ENCODE data around the gene ATF6B.
"Not testable (repeated sequence)": the region's sequence is repeated elsewhere in the genome, so short reads cannot be mapped to it uniquely, and the experiment has no call there.

The ATF6B gene

DNA sequence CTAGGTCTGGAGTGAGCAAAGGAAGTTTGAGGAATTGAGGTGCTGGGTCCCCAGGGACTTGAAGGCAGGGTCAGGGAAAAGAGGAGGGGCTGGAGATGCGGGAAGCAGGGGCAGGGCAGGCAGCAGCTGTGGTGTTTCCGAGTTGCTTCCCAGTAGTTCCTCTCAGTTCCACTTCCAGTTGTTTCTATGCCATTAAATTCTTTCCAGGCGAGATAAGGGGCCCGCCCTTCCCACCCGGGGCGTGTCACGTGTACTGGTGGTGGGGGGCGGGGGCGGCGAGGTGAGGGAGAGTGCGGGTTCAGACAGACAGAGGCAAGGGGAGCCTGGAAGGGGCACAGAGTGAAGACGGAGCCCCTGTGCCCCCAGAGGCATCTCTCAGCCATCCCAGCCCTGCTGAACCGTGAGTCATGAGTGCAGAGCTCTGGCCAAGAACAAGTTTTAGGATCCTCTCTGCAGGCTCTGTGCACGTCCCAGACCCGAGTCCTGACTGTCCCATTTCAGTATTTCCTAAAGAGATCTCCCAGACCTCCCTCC is 19.9 kb downstream of the ATF6B start:
- DNase-seq (ENCODE audit: low read depth, low spot score), result no peak

DNA sequence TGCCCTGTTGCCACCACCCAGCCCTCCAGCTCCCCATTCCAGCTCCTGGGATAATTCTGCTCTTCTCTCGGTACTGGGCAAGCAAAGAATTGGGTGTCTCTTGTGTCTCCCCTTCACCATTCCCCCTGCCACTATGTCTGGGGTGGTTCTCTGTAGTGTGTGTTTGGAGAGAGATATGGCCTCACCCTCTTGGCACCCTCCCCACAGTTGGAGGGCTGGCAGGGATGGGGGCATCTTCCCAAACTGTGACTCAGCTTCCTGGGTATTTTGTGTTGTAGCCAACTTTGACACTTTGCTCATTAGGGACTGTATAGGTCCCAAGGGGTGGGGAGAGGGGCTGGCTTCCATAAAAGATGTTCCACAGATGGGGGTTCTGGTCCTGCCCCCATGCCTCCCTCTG is 20.6 kb downstream of the ATF6B start:
- no peak for DNase-seq (ENCODE audit: low read depth, low spot score)

DNA sequence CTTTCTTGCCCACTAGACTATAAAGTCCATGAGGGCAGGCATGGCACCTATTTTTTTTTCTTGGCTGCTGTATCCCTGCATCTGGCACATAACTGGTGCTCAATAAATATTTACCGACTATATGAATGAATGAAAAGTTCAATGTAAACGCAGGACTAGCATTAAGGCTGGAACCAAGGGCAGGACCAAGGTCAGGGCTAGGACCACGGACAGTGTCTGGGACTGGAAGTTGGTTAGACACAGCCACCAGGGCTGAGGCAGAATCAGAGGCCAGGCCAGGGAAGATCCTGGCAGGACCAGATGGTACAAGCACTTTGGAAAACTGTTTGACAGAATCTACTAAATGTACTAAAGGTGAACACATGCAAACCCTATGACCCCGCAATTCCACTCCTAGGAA is 22.6 kb downstream of the ATF6B start:
- no peak for DNase-seq (ENCODE audit: low read depth, low spot score)

DNA sequence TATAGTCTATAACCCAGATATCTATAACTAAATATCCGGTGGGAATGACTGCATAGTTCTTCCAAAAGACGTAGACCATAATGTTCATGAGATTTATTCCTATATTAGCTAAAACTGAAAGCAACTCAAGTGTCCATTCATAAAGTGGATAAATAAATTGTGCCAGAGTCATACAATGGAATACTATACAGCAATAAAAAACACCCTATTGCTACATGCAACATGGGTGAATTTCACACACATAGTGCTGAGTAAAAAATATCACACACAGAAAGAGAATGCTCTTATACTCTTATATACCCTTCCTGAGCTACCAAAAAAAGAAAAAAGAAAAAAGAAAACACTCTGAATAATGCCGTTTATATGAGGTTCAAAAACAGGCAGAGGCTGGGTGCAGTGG is 25.8 kb downstream of the ATF6B start:
- DNase-seq (ENCODE audit: low read depth, low spot score), result no peak

DNA sequence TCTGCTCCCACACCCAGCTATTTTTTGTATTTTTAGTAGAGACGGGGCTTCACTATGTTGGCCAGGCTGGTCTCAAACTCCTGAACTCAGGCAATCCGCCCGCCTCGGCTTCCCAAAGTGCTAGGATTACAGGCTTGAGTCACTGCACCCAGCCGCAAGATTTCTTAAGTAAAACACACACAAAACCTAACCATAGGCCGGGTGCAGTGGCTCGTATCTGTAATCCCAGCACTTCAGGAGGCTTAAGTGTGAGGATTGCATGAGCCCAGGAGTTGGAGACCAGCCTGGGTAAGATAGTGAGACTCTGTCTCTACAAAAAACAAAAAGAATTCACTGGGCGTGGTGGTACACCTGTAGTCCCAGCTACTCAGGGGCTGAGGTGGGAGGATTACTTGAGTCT is 27.8 kb downstream of the ATF6B start:
- DNase-seq (ENCODE audit: low read depth, low spot score), result not testable (repeated sequence)

DNA sequence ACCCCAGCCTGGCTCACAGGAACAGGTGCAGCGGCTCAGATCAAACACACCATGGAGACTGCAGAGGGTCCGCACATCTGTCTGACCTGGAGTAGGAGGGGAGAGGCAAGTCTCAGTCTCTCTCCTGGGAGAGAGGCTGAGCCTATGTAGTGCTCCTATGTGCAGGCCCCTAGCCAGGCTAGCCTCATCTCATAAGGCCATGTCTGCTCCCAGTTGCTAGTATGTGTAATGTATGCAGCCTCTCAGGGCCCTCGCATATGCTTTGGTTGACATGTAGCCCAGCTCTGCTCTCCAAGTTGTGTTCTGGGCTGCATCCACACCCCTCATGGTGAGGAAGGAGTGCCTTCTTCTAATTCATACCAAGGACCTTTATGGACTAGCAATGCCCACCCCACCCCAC is 30.7 kb downstream of the ATF6B start:
- no peak for DNase-seq (ENCODE audit: low read depth, low spot score)

DNA sequence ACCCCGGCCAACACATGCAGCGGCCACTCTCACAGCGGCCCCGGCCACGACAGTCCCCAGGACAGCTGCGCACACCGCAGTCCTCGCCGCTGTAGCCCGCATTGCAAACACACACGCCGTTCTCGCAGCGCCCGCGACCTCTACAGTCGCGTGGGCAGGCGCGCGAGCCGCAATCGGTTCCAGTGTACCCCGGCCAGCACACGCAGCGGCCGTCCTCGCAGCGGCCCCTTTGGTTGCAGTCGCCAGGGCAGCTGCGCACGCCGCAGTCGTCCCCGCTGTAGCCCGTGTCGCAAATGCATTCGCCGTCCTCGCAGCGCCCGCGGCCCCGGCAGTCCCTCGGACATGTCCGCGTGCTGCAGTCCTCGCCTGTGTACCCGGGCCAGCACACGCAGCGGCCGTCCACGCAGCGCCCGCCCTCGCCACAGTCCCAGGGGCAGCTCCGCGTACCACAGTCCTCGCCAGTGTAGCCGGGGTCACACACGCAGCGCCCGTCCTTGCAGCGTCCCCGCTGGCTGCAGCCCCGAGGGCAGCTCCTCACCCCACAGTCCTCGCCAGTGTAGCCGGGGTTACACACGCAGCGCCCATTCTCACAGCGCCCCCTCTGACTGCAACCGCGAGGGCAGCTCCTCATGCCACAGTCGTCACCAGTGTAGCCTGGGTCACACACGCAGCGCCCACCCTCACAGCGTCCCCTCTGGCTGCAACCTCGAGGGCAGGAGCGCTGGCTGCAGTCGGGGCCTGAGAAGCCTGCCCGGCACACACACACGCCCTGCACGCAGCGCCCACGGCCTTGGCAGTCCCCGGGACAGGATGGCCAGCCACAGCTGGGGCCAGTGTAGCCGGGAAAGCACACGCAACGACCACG is 31.4 kb downstream of the ATF6B start:
- DNase-seq (ENCODE audit: low read depth, low spot score), result no peak

DNA sequence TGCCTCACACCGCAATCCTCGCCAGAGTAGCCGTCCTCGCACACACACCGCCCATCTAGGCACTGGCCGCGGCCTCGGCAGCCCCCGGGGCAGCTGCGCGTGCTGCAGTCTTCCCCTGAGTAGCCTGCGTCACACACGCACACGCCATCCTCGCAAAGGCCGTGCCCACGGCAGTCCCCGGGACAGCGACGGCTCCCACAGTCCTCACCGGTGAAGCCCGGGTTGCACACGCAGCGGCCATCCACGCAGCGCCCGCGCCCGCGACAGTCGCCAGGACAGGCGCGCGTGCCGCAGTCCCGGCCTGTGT is 32.0 kb downstream of the ATF6B start:
- DNase-seq (ENCODE audit: low read depth, low spot score), result no peak

DNA sequence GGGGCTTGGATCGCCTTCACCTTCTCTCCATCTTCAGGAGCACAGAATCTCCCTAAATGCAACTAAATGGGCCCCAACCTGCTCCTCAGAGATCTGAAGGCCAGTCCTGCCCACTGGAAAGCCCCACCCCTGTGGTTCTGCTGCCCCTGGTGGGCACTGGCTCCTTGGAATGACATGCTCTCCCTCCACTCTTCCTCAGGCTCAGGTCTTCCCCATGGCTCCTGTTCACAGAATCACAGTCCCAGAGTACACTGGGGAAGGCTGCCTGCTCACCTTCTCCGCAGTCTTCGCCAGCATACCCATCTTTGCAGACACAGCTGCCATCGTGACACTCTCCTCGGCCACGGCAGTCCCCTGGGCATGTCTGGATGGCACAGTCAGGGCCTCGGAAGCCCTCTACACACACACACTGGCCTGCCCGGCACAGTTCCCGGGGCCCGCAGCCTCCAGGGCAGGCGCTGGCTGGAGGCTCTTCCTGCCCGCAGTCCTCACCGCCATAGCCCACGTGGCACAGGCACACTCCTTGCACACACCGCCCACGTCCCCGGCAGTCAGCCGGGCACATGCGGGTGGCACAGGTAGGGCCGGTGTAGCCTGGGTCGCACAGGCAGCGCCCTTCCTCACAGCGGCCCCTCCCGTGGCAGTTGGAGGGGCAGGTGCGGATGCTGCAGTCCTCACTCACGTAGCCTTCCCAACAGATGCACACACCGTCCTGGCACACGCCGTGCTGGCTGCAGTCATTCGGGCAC is 32.5 kb downstream of the ATF6B start:
- no peak for DNase-seq (ENCODE audit: low read depth, low spot score)

DNA sequence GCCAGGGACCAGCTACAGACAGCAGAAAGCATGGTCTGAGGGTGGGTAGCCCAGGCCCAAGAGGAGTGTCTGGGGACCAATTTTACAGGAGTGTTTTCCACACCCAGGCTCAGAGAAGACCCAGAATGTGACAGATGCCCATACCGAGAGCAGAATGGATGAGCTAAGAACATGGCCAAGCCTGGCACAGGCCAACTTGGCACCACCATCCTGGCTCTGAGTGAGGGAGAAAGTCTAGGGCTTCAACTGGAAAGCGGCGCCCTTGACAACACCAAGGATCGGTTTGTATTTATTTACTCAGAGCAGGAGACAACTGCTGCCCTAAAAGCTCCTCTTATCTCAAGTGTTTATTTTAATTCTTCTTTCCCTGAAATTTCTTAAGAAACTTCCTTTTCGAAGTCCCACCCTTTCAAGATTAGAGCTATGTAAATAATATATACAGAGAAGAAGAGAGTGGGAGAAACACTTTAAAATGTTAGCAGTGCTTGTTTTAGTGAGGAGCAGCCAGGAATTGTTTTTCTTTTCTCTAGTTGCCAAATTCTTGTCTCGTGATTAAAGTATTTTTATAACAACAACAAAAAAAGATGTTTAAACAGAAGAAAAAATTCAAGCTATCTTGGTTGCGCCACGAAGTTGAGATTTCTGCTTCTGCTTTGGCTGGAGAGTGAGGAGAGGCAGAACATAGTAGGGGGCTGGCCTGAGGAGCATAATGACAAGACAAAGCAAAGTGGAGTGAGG is 35.1 kb downstream of the ATF6B start:
- DNase-seq (ENCODE audit: low read depth, low spot score), result no peak

DNA sequence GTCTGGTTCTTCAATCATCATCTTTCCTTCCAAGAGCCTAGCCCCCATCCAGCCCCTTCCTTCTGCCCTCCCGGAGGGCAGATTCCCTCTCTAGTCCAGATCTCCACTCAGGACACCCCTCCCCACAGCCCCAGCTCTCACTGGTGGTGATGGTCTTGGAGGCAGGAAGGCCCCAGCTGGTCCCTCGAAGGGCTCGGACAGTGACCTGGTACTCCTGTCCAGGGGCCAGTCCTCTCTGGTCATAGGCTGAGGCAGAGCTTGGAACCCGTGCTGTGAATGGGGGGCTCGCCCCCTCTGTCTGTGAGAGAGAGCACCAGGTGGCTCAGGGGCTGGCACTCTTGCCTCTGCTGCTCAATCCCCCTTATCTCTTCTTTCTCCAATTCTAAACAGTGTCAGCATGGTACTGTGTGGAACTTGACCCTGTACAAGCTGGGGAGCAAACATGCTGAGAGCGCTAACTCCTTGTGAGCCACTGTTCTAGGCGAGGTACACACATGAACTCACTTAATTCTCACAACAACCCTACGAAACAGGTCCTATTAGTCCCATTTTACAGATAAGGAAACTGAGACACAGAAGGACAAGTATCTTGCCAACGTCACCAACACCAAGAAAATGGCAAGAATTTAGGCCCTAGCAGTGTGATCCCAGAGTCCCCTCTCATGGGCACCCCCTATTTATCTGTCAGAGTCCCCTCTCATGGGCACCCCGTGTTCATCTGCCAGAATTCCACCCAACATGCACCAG is 38.8 kb downstream of the ATF6B start:
- DNase-seq (ENCODE audit: low read depth, low spot score), result no peak

DNA sequence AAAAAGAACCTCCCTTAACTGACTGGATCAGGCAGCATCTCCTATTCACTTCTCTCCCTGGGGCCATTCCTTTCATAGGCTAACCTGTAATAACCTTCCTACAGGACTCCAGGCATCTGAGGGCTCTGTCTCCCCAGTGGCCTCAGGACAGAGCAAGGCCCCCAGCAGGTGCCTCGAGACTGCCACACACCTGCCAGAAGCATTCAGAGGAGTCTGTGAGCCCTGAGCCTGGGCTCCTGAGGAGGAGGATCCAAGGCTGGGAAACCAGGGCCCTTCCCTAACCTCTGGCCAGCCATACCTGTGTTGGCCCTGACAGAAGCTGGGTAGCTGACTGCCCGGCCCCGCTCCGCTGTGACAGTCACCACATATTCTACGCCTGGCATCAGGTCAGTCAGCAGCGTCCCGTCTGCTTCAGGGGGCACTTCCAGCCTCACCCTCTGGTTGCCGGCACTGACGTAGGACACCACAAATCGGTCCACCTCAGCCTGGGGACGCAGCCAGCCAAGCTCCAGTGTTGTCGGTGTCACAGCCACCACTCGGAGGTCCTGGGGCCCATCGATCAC is 39.5 kb downstream of the ATF6B start:
- no peak for DNase-seq (ENCODE audit: low read depth, low spot score)

DNA sequence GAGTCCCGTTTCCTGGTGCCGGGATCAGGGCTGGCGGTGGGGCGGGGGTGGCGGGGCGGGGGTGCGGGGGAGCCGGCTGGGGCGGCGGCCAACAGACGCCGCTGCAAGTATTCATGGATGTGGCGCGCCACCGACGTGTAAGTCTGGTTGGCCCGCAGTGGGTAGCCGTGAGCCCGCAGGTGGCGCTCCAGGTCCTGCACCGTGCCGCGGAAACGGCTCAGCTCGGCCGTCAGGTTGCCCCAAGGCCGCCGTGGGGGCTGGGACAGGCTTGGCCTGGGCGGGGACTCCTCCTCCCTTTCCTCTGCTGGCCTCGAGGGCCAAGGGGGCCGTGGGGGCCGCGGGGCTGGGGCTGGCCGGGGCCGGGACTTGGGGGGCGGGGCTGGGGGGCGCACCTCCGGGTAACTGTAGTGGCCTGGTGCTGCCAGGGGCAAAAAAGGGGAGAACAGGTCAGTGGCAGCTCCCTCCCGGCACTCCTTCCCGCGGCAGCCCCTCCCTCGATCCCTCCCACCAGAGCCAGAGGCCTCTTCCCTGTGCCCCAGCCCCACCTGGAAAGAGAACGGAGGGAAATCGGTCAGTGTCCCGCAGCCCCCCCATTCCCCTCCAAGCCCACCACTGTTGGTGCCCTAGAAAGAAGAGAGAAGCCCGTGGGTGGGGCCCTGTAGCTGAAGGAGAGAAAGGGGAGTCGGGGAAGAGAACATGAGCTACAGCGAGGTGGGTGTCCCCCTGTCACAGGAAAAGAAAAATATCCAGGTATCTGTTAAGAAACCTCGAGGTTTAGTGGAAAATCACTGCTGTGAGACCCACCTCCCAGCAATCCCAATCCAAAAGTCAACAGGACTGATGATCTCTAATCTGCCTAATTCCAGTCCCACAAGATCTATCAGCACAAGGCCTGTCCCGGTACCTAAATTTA is 40.2 kb downstream of the ATF6B start:
- DNase-seq (ENCODE audit: low read depth, low spot score), result peak; percentile 45

DNA sequence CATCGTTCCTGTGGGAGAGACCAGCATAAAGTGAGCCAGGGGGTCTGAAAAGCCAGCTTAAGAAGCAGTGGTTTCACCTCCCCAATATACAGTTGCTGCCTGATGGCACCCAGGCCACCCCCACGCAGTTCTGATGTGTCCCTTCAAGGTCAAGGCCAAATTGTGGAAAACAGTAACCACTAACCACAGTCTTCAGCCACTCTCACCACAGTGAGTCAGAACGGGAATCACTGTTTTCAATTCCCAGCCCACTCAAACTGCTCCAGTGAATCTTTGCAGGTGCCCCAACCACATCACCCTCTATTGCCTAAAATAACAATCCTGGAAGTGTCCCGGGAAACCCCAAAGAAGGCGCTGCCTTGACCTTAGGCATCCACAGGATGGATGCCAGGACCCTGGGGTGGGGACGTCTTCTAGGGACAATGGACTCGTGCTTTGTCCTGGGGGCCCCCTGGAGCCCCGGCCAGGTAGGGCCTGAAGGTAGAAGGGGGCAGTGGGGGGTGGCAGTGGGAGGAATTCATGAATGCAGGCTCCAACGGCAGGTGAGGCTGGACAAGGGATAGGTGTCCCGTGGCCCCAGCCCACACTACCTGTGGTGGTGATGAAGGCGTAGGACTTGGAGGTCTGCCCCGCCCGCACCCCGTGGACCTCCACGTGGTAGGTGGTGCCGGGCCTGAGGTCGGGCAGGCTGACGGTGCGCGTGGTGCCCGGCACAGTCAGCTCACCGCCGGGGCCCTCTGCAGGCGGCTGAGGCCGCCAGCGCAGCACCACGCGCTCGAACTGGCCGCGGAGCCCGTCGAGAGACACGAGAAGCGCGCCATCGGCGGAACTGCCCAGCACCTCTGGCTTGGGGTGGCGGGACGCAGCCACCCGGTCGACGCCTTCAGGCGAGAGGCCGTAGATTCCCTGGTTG is 41.1 kb downstream of the ATF6B start:
- DNase-seq (ENCODE audit: low read depth, low spot score), result no peak

DNA sequence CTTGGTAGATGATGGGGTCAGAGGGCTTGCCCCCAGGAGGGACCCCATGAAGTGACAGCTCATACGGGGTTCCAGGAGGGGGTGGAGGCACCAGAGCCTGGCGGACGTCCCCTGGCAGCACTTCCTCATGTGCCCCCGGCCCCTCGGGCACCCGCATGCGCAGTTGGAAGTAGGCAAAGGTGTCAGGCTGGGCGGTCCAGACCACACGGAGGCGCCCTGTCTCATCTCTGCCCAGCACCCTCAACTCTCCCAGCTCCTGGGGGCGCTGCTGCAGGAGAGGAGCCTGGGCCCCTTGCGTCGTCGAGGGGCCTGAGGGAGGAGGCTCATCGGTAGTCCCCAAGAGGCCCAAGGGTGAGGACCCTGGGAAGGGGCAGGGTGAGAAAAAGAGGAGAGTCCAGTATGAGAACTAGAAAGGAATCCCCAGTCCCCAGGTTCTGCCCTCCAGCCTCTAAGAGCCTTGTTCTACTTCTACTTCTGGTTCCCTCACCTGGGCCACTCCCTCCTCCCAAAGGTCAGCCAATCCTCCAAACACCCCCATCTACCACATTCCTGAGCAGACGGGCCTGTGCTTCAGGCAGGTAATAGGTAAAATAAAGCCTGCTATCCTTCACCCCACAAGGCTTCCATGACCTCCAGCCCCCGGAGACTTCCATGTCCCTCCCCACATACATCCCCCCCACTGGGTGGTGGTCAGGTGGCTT is 42.1 kb downstream of the ATF6B start:
- no peak for DNase-seq (ENCODE audit: low read depth, low spot score)

DNA sequence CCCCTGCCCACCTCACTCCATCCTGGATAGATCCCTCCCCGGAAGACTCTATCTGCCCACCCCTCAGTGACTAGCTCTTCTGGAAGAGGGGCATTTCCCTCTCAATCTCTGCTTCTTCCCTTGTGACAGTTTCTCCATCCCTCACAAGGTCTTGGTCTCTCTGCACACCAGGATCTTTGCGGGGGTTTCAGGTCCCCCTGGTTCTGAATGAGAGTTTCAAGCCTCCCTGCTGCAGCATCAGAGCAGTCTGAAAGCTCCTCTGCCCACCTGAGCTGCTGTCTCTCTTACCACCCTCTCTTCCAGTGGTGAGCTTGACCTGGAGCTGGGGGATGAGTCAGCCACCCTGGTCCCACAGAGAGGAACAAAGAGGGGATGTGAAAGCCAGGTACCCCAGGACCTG is 43.3 kb downstream of the ATF6B start:
- no peak for DNase-seq (ENCODE audit: low read depth, low spot score)

DNA sequence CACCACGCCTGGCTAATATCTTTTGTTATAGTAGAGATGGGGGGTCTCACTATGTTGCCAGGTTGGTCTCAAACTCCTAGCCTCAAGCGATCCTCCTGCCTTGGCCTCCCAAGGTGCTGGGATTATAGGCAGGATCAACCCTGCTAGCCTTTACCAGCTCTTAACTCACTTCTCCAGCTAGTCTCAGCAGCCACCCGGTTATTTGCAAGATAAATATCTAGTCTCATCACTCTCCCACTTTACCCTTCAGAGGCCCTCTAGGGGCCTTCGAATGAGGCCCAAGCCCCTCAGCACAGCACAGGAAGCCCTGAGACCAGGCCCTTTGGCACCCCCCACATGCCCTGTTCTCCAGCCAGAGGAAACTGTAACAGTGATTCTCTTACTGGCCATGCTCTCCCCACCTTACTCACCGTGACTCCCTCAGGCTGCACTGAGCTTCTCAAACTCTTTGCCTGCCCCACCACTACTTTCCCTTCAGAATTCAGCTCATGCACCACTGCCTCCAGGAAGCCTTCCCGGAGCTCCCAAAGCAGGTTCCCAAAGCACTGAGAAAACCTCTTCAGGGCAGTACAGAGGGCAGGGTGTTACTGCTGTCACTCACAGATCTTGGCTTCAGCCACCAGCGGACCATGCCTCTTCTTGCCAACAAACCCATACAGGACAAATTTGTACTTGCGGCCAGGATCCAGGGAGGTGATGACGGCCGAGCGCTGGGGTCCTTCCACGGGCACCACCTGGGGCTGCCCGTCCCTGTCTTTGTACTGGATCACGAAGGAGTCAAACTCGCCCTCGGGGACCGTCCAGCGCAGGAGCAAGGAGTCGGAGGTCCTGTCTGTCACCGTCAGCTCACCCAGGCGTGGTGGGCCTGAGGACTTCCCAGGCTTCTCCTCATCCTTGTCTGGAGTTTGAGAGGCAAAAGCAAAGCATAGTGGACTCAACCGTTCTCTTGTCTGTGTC is 44.0 kb downstream of the ATF6B start:
- DNase-seq (ENCODE audit: low read depth, low spot score), result no peak
